Measurements from ENCODE around the gene SHC2.

DNA sequence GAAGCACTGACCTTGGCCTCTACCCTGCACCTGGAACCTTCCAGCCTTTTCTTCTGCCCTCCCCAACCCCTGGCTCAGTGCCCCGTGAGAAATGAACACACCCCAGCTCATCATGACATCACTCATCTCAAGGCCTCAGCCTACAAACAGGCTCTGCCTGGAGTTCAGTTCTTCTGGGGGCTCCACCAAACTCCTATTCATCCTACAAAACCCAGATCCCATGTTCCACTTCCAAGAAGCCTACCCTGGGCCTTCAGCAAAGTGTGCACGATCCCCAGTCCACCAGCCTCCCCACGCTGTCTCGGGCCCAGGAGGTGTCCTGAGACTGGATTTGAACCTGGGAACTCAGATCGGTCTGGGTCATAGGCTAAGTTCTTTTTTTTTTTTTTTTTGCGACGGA, 9.0 kb upstream of the SHC2 start:
- TF ChIP-seq, protein P1, sequence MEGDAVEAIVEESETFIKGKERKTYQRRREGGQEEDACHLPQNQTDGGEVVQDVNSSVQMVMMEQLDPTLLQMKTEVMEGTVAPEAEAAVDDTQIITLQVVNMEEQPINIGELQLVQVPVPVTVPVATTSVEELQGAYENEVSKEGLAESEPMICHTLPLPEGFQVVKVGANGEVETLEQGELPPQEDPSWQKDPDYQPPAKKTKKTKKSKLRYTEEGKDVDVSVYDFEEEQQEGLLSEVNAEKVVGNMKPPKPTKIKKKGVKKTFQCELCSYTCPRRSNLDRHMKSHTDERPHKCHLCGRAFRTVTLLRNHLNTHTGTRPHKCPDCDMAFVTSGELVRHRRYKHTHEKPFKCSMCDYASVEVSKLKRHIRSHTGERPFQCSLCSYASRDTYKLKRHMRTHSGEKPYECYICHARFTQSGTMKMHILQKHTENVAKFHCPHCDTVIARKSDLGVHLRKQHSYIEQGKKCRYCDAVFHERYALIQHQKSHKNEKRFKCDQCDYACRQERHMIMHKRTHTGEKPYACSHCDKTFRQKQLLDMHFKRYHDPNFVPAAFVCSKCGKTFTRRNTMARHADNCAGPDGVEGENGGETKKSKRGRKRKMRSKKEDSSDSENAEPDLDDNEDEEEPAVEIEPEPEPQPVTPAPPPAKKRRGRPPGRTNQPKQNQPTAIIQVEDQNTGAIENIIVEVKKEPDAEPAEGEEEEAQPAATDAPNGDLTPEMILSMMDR (IDR thresholded peaks at IDR 0.05): no peak
- no peak for TF ChIP-seq TCF7L2 (IDR thresholded peaks at IDR 0.05; ENCODE audit: low read depth, low read length)
- no peak for TF ChIP-seq POLR2AphosphoS5 (IDR thresholded peaks at IDR 0.05; ENCODE audit: low read depth, low read length)
- TF ChIP-seq SIN3A (IDR thresholded peaks at IDR 0.05; ENCODE audit: borderline replicate concordance, insufficient read depth, low read depth, low read length): no peak
